NCI-H1436 (cell line): Measurements from ENCODE around the gene FURIN.
"Not testable (repeated sequence)": the region's sequence is repeated elsewhere in the genome, so short reads cannot be mapped to it uniquely, and the experiment has no call there.

ENCODE experiments used
- DNase-seq: peaks from one replicate; lab custom pipeline; 2025; lab: John Stamatoyannopoulos, UW

The FURIN gene

GRCh38 chr15:90844696-90845095 is 23.7 kb upstream of the FURIN start:
- DNase-seq = no peak

- no peak for DNase-seq
Observed at GRCh38 chr15:90845201-90845949, 23.0 kb upstream of the FURIN start.

- not testable (repeated sequence) for DNase-seq
Observed at GRCh38 chr15:90849424-90849823, 19.0 kb upstream of the FURIN start.

GRCh38 chr15:90851114-90851513 is 17.3 kb upstream of the FURIN start:
- no peak for DNase-seq

- no peak for DNase-seq
Observed at GRCh38 chr15:90851940-90852339, 16.4 kb upstream of the FURIN start.

- DNase-seq = no peak
Observed at GRCh38 chr15:90855139-90855538, 13.2 kb upstream of the FURIN start.

- DNase-seq = no peak
Observed at GRCh38 chr15:90857337-90857736, 11.1 kb upstream of the FURIN start.

- no peak for DNase-seq
Observed at GRCh38 chr15:90857883-90858443, 10.4 kb upstream of the FURIN start.

GRCh38 chr15:90859234-90860131 is 8.9 kb upstream of the FURIN start:
- DNase-seq = no peak

GRCh38 chr15:90860450-90860849 is 7.9 kb upstream of the FURIN start:
- DNase-seq = no peak

- DNase-seq = peak; percentile 79
Observed at GRCh38 chr15:90860942-90861675, 7.3 kb upstream of the FURIN start.

GRCh38 chr15:90862487-90862886 is 5.9 kb upstream of the FURIN start:
- DNase-seq = no peak

- no peak for DNase-seq
Observed at GRCh38 chr15:90862964-90863778, 5.2 kb upstream of the FURIN start.

GRCh38 chr15:90863987-90864386 is 4.4 kb upstream of the FURIN start:
- no peak for DNase-seq

GRCh38 chr15:90864507-90864906 is 3.9 kb upstream of the FURIN start:
- DNase-seq = no peak

- no peak for DNase-seq
Observed at GRCh38 chr15:90865702-90866101, 2.7 kb upstream of the FURIN start.

- DNase-seq = no peak
Observed at GRCh38 chr15:90866161-90866715, 2.1 kb upstream of the FURIN start.

- DNase-seq = no peak
Observed at GRCh38 chr15:90866800-90867199, 1.6 kb upstream of the FURIN start.

GRCh38 chr15:90869140-90869541 is 753 bp downstream of the FURIN start:
- DNase-seq = no peak

GRCh38 chr15:90869601-90870353 is 1.4 kb downstream of the FURIN start:
- peak; percentile 26 for DNase-seq
